Stimulated activated CD4-positive, alpha-beta T cell treated with anti-CD3 and anti-CD28 coated beads, Interleukin-15, amount 100 ng/mL, for 24 hours (primary cell): ENCODE results near the gene LIM2.
"Not testable (repeated sequence)": the region's sequence is repeated elsewhere in the genome, so short reads cannot be mapped to it uniquely, and the experiment has no call there.

Experiments
- DNase-seq: peaks from one replicate; pipeline ENCODE4 v3.0.0-alpha.2; 2020

The LIM2 gene

GRCh38 chr19:51387924-51388389 is at the start of gene LIM2:
LIM2 (minus strand) TSS chr19:51387974; CDS start chr19:51387443, 531 bp downstream.
- no peak for DNase-seq

GRCh38 chr19:51434456-51434855 is 46.7 kb upstream of the LIM2 start:
- no peak for DNase-seq

GRCh38 chr19:51433043-51433442 is 45.3 kb upstream of the LIM2 start:
- no peak for DNase-seq

GRCh38 chr19:51431124-51431523 is 43.4 kb upstream of the LIM2 start:
- no peak for DNase-seq

- no peak for DNase-seq
These were observed 42.4 kb upstream of the LIM2 start for GRCh38 chr19:51430221-51430620.

- no peak for DNase-seq
These were observed 39.4 kb upstream of the LIM2 start for GRCh38 chr19:51427201-51427600.

DNA sequence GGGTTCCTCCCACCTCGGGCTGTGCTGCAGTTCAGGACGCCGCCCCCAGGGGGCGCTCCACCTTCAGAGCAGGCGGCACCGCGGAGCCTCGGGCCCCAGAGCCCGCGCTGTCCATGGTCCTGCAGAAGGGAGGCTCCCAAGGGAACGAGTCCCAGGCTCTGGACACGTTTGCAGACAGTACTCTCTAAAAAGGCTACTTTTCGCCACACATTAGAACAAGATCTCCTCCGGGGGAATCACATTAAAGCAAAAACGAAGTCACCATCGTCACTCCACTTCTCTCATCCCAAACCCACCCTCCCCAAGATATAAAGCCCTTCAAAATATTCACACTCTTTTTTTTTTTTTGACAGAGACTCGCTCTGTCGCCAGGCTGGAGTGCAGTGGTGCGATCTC is 34.3 kb upstream of the LIM2 start:
- peak; percentile 93 for DNase-seq

GRCh38 chr19:51421229-51422052 is 33.7 kb upstream of the LIM2 start:
- peak; percentile 33 for DNase-seq

DNA sequence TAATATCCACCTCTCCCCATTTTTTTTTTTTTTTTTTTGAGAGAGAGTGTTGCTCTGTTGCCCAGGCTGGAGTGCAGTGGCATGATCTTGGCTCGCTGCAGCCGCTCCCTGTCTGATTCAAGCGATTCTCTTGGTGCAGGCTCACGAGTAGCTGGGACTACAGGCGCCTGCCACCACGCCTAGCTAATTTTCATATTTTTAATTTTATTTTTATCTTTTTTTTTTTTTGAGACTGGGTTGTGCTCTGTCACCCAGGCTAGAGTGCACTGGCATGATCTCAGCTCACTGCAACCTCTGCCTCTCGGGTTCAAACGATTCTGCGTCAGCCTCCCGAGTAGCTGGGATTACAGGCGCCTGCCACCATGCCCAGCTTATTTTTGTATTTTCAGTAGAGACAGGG is 32.7 kb upstream of the LIM2 start:
- not testable (repeated sequence) for DNase-seq

- no peak for DNase-seq
These were observed 30.9 kb upstream of the LIM2 start for GRCh38 chr19:51418707-51419106.

- DNase-seq: no peak
These were observed 30.0 kb upstream of the LIM2 start for GRCh38 chr19:51417810-51418157.

- peak; percentile 72 for DNase-seq
These were observed 29.5 kb upstream of the LIM2 start, which contains the start of gene SIGLEC10 for GRCh38 chr19:51417107-51417809. SIGLEC10 (minus strand) TSS chr19:51417642; CDS start chr19:51417581, 61 bp downstream.

DNA sequence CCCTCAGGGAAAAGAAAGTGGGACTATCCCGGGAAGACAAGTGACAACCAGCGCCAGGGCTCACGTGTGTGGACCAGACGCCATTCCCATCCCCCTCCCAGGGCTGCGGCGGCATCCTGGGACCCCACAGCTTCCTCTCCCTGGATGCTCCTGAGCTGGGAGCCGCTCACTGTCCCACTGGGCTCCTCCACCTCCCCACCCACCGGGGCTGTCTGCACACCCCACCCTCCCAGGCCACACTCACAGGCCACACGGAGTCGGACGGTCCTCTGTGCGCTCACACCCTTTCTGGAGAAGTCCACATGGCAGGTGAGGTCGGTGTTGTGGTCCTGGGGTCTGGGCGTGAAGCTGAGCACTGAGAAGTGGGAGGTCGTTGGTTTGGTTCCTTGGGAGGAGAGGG is 28.6 kb upstream of the LIM2 start:
- not testable (repeated sequence) for DNase-seq

DNA sequence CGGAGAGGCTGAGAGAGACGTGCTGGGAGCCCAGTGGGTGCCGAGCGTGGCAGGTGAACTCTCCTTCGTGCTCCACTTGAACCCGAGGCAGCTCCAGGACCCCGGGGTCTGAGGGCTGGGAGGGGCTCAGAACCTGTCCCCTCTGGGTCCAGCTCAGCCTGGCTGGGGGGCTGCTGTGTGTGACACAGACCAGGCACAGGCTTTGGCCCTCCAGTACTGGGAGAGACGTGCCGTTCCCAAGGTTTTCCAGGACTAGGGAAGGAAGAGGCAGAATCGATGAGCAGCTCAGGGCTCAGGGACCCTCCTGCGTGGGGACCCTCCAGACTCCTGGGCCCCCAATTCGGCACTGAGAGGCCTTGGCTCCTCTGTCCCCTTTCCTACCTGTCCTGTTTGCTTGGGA is 27.4 kb upstream of the LIM2 start:
- DNase-seq: no peak

- no peak for DNase-seq
These were observed 23.4 kb upstream of the LIM2 start for GRCh38 chr19:51410950-51411748.

- peak; percentile 34 for DNase-seq
These were observed 19.8 kb upstream of the LIM2 start for GRCh38 chr19:51407511-51408131.

GRCh38 chr19:51402117-51402516 is 14.3 kb upstream of the LIM2 start:
- DNase-seq: no peak

- not testable (repeated sequence) for DNase-seq
These were observed 12.2 kb upstream of the LIM2 start for GRCh38 chr19:51399936-51400335.

DNA sequence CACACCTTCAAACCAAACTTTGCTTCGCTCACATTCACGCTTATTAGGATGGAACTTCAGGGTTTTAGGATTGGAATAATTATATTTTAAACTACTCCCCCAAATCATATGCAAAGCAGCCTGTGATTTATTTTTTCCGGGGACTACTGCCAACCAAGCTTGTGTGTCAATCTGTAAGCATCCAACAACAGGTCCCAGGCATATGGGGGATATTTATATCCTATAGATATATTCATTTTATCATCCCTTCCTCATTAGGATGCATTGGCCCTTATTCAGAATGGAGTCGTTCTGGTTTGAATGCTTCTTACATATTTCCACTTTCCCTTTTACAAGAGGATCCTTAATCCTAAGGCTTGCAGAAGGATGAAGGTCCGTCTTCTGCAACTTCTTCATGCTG is 11.5 kb upstream of the LIM2 start:
- DNase-seq: no peak

GRCh38 chr19:51398096-51398704 is 10.4 kb upstream of the LIM2 start:
- DNase-seq: no peak

DNA sequence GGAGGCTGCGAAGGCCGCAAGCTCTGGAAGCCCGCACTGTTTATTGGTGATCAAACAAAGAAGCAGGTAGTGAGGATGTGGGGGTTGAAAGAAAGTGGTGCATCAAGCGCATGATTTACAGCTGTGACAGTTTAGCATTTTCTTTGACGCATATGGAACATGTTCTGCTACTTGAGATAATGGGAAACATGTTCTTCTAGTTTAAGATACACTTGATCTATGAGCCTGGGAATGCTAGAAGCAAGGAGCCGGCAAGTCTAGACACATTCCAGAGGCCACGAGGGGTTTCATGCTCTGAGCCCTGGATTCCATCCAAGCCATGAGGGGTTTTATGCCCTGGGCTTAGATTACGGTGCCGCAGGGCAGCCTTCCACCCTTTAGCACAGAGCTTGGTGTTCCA is 9.7 kb upstream of the LIM2 start:
- not testable (repeated sequence) for DNase-seq

GRCh38 chr19:51396175-51396574 is 8.4 kb upstream of the LIM2 start:
- DNase-seq: no peak
